OCI-LY3 (cell line): Measurements from ENCODE around the gene MLLT10.

Experiments used
- H2AFZ ChIP-seq: fragments of 200-600, 300-600 bp; shearing (Covaris generic); 2 replicates; pipeline ENCODE4 v1.6.0; 2014; ENCODE audit warnings: antibody characterized with exemption, low read depth, low read length
- H3K27ac ChIP-seq: fragments of 200-600, 300-600 bp; sonication (generic); 2 replicates; pipeline ENCODE4 v1.5.1; 2014; ENCODE audit warnings: mild to moderate bottlenecking, low read length, moderate library complexity, mixed read lengths
- H3K27me3 ChIP-seq: fragments of 200-600, 300-600 bp; sonication (generic); 2 replicates; pipeline ENCODE4 v1.6.1; 2014; ENCODE audit warnings: low read depth, low read length, mixed read lengths
- H3K36me3 ChIP-seq: fragments of 200-600, 300-600 bp; sonication (generic); replicated peaks from 2 replicates; pipeline ENCODE3; 2014; ENCODE audit warnings: low read depth, low read length, mixed read lengths
- H3K4me1 ChIP-seq: fragments of 300-600, 200-600 bp; sonication (generic); 2 replicates; pipeline ENCODE4 v1.6.1; 2014; ENCODE audit warnings: low read length, mixed read lengths
- H3K4me2 ChIP-seq: fragments of 200-600, 300-600 bp; sonication (generic); 2 replicates; pipeline ENCODE4 v1.6.1; 2014; ENCODE audit warnings: low read length, mixed read lengths
- H3K4me3 ChIP-seq: fragments of 300-600, 200-600 bp; sonication (generic); 2 replicates; pipeline ENCODE4 v1.5.1; 2014; ENCODE audit warnings: antibody characterized with exemption, mild to moderate bottlenecking, low read length, moderate library complexity
- H3K79me2 ChIP-seq: fragments of 300-600, 200-600 bp; shearing (Covaris generic); 2 replicates; pipeline ENCODE4 v1.6.1; 2014; ENCODE audit warnings: mild to moderate bottlenecking, low read length, mixed read lengths
- H3K9ac ChIP-seq: fragments of 300-600, 200-600 bp; shearing (Covaris generic); 2 replicates; pipeline ENCODE4 v1.6.0; 2014; ENCODE audit warnings: mild to moderate bottlenecking, low read length, moderate library complexity
- H3K9me3 ChIP-seq: fragments of 200-600, 300-600 bp; shearing (Covaris generic); 2 replicates; pipeline ENCODE4 v1.6.1; 2014; ENCODE audit warnings: low read length, mixed read lengths; ENCODE audit not compliant: insufficient read depth
- H4K20me1 ChIP-seq: fragments of 200-600, 300-600 bp; sonication (generic); 2 replicates; pipeline ENCODE4 v1.6.1; 2016; ENCODE audit warnings: low read length, mixed read lengths; ENCODE audit not compliant: insufficient read depth
- CTCF ChIP-seq: fragments of 200-600, 300-600 bp; sonication (generic); IDR thresholded peaks from 2 replicates; pipeline ENCODE4 v1.5.1; 2014; ENCODE audit warnings: antibody characterized with exemption, low read length, low read depth
- EZH2phosphoT487 ChIP-seq: fragments of 200-600 bp; shearing (Covaris generic); IDR thresholded peaks from 2 replicates; pipeline ENCODE4 v1.6.1; 2018; ENCODE audit warnings: antibody characterized with exemption, mixed run types, low read depth

MLLT10 gene

GRCh38 chr10:21689881-21690280 lies 155.8 kb downstream of the MLLT10 start:
- H4K20me1 ChIP-seq: no peaks in the 10 kb centered on the region
- no peaks in the 10 kb centered on the region for H3K9me3 ChIP-seq
- H3K27ac ChIP-seq: no peak overlapping the region
- no peaks in the 10 kb centered on the region for H3K36me3 ChIP-seq
- H3K4me3 ChIP-seq: no peak overlapping the region
- H3K79me2 ChIP-seq: no peaks in the 10 kb centered on the region
- TF ChIP-seq CTCF: no peak
- no peak for TF ChIP-seq EZH2phosphoT487
- H3K9ac ChIP-seq: no peak overlapping the region
- no peaks in the 10 kb centered on the region for H3K27me3 ChIP-seq
- no peak overlapping the region for H2AFZ ChIP-seq
- peak overlapping the region; percentile 17 for H3K4me2 ChIP-seq
- H3K4me1 ChIP-seq: peaks cover 10% of the 10 kb centered on the region

- no peaks in the 10 kb centered on the region for H3K27me3 ChIP-seq
- no peaks in the 10 kb centered on the region for H3K36me3 ChIP-seq
- H3K9me3 ChIP-seq: no peaks in the 10 kb centered on the region
- no peak overlapping the region for H3K4me2 ChIP-seq
- no peaks in the 10 kb centered on the region for H4K20me1 ChIP-seq
- no peak overlapping the region for H3K4me3 ChIP-seq
- no peak overlapping the region for H2AFZ ChIP-seq
- TF ChIP-seq EZH2phosphoT487: no peak
- no peak for TF ChIP-seq CTCF
- no peak overlapping the region for H3K27ac ChIP-seq
- H3K9ac ChIP-seq: no peak overlapping the region
- H3K79me2 ChIP-seq: no peaks in the 10 kb centered on the region
- peaks cover 10% of the 10 kb centered on the region for H3K4me1 ChIP-seq
Measured at GRCh38 chr10:21692916-21693315, 158.9 kb downstream of the MLLT10 start.

GRCh38 chr10:21693418-21693817 lies 159.4 kb downstream of the MLLT10 start:
- Histone ChIP-seq H3K27ac (no peak overlapping the region), H4K20me1 (no peaks in the 10 kb centered on the region), H3K9ac (no peak overlapping the region), H3K4me1 (peaks cover 7% of the 10 kb centered on the region), H2AFZ (no peak overlapping the region), H3K36me3 (no peaks in the 10 kb centered on the region), H3K4me3 (no peak overlapping the region), H3K79me2 (no peaks in the 10 kb centered on the region), H3K9me3 (no peaks in the 10 kb centered on the region), H3K27me3 (no peaks in the 10 kb centered on the region), H3K4me2 (no peak overlapping the region)
- no peak for TF ChIP-seq EZH2phosphoT487
- TF ChIP-seq CTCF: no peak

- Histone ChIP-seq H3K4me2 (no peak overlapping the region), H2AFZ (no peak overlapping the region), H3K79me2 (no peaks in the 10 kb centered on the region), H3K4me1 (peaks cover 5% of the 10 kb centered on the region), H3K27me3 (no peaks in the 10 kb centered on the region), H4K20me1 (no peaks in the 10 kb centered on the region), H3K36me3 (peaks cover 2% of the 10 kb centered on the region), H3K9ac (no peak overlapping the region), H3K9me3 (no peaks in the 10 kb centered on the region), H3K4me3 (no peak overlapping the region), H3K27ac (no peak overlapping the region)
- TF ChIP-seq EZH2phosphoT487: no peak
- no peak for TF ChIP-seq CTCF
Measured at GRCh38 chr10:21694631-21695030, 160.6 kb downstream of the MLLT10 start.
